OCI-LY7 (cell line): ENCODE measurements around the gene BTG4. TPM values are rescaled to one million over a fixed set of nuclear protein-coding genes. Genes with fewer than 3 reads are reported as not detected.

Experiments
- BruUV-seq: library from RNA; stranded (reverse); fragments of 400-500 nt; replicated peaks from 2 replicates; lab custom pipeline; 2021; lab: Mats Ljungman, UMichigan
- CTCF ChIA-PET: fragments of 300-600 bp; sonication (Branson Sonifier 250); formaldehyde crosslinking; loops from one replicate; lab custom pipeline; 2022; ENCODE audit warnings: antibody characterized with exemption; ENCODE audit not compliant: unreplicated experiment; lab: Charles Lee
- POLR2A ChIA-PET: fragments of 300-600 bp; sonication (Branson Sonifier 250); formaldehyde crosslinking; loops from one replicate; lab custom pipeline; 2022; ENCODE audit warnings: antibody characterized with exemption; lab: Charles Lee
- DNase-seq: peaks from one replicate; pipeline ENCODE4 v3.0.0-alpha.2; 2015; ENCODE audit warnings: low spot score
- H2AFZ ChIP-seq: fragments of 200-600 bp; sonication (generic), shearing (Covaris generic); 2 replicates; pipeline ENCODE4 v1.6.1; 2014; ENCODE audit warnings: mild to moderate bottlenecking, antibody characterized with exemption, low read length, moderate library complexity
- H3K27ac ChIP-seq: fragments of 200-600 bp; sonication (generic); 2 replicates; pipeline ENCODE4 v1.5.1; 2014; ENCODE audit warnings: mixed run types, low read depth, mild to moderate bottlenecking, moderate library complexity, low read length, inconsistent platforms; ENCODE audit not compliant: poor library complexity, severe bottlenecking
- H3K36me3 ChIP-seq: fragments of 200-600 bp; sonication (generic); 2 replicates; pipeline ENCODE4 v1.6.1; 2014; ENCODE audit warnings: mild to moderate bottlenecking, antibody characterized with exemption, low read length, moderate library complexity, mixed read lengths; ENCODE audit not compliant: insufficient read depth
- H3K4me1 ChIP-seq: fragments of 200-600 bp; sonication (generic); 2 replicates; pipeline ENCODE4 v1.5.1; 2014; ENCODE audit warnings: mild to moderate bottlenecking, low read length; ENCODE audit not compliant: insufficient read depth, poor library complexity, severe bottlenecking
- H3K4me2 ChIP-seq: fragments of 200-600 bp; sonication (generic); 2 replicates; pipeline ENCODE4 v1.6.1; 2014; ENCODE audit warnings: mild to moderate bottlenecking, low read length
- H3K4me3 ChIP-seq: fragments of 200-600 bp; sonication (generic); 2 replicates; pipeline ENCODE4 v1.5.1; 2014; ENCODE audit warnings: mild to moderate bottlenecking, low read depth, low read length; ENCODE audit not compliant: poor library complexity, severe bottlenecking
- H3K79me2 ChIP-seq: fragments of 200-600 bp; sonication (generic); 2 replicates; pipeline ENCODE4 v1.6.1; 2016; ENCODE audit warnings: low read depth, mild to moderate bottlenecking, low read length, moderate library complexity, mixed read lengths; ENCODE audit not compliant: insufficient read depth
- H3K9me2 ChIP-seq: fragments of 200-600 bp; sonication (generic); 2 replicates; pipeline ENCODE4 v1.6.1; 2016; ENCODE audit warnings: mild to moderate bottlenecking, low read length, mixed read lengths; ENCODE audit not compliant: insufficient read depth
- H3K9me3 ChIP-seq: fragments of 200-600 bp; sonication (generic); 2 replicates; pipeline ENCODE4 v1.6.1; 2014; ENCODE audit warnings: mild to moderate bottlenecking, mixed run types, low read length, mixed read lengths
- H4K20me1 ChIP-seq: fragments of 200-600 bp; sonication (generic); 2 replicates; pipeline ENCODE4 v1.6.1; 2014; ENCODE audit warnings: mild to moderate bottlenecking, antibody characterized with exemption, low read length, moderate library complexity, mixed read lengths; ENCODE audit not compliant: insufficient read depth
- CTCF ChIP-seq: fragments of 200-600 bp; sonication (generic); conservative IDR thresholded peaks from 2 replicates; pipeline ENCODE4 v1.5.1; 2014; ENCODE audit warnings: mild to moderate bottlenecking, antibody characterized with exemption, low read length, moderate library complexity, mixed read lengths
- EZH2phosphoT487 ChIP-seq: fragments of 200-600 bp; sonication (generic); IDR thresholded peaks from 2 replicates; pipeline ENCODE4 v1.6.1; 2018; ENCODE audit warnings: low read depth, borderline replicate concordance, mild to moderate bottlenecking, mixed run types, antibody characterized with exemption, low read length, moderate library complexity, mixed read lengths
- intact Hi-C: fragments of 100-400 bp; cut with micrococcal nuclease; formaldehyde crosslinking; loops from one replicate; pipeline ENCODE4 v1.10.0; 2022; ENCODE audit not compliant: unreplicated experiment
- total RNA-seq, 2 experiments: library from RNA; depleted of rRNA in 1 of 2; stranded (reverse); fragments of >200 nt in 1 of 2; shearing (Covaris generic) in 1 of 2; gene quantifications; 2 replicates each; pipeline ENCODE4 v1.2.3, GENCODE V29; 2014 to 2022

BTG4 gene
- total RNA-seq, 2 experiments from 2014 or later = not detected

DNA sequence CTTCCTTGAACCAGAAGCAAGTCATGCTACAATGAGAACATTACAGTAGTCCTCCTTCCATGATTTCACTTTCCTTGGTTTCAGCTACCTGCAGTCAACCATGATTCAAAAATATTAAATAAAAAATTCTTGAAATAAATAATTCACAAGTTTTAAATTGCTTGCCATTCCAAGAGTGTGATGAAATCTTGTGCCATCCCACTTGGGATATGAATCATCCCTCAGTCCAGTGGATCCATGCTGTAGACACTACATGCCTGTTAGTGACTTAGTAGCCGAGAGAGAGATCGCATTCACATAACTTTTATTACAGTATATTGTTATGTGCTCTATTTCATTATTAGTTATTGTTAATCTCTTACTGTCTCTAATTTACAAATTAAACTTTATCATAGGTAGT, 8.4 kb upstream of the BTG4 start:
- H3K9me2 ChIP-seq = no peaks in the 10 kb centered on the region
- POLR2A ChIA-PET = no interaction called here

GRCh38 chr11:111518668-111519067, 6.5 kb upstream of the BTG4 start:
- POLR2A ChIA-PET = interaction anchor here (0.6 kb wide), 1 partner anchor 1610 kb away, joined by 3 read pairs; no protein-coding TSS in a partner anchor
- Histone ChIP-seq H2AFZ (no peak overlapping the region), H3K79me2 (no peaks in the 10 kb centered on the region), H3K36me3 (no peaks in the 10 kb centered on the region), H3K4me3 (no peak overlapping the region), H3K4me1 (no peaks in the 10 kb centered on the region), H3K9me3 (no peaks in the 10 kb centered on the region), H3K4me2 (no peak overlapping the region), H3K9me2 (no peaks in the 10 kb centered on the region), H3K27ac (no peak overlapping the region), H4K20me1 (no peaks in the 10 kb centered on the region; the same call in 1 of the 2 replicates)
- intact Hi-C loops = no loop called here
- no peak for TF ChIP-seq EZH2phosphoT487
- no peak for TF ChIP-seq CTCF
- no peak for DNase-seq
- CTCF ChIA-PET = no interaction called here
- BruUV-seq = no TSS peak

More for the DNA sequence above, 8.4 kb upstream of the BTG4 start:
- no peaks in the 10 kb centered on the region for H3K9me3 ChIP-seq
- H3K4me2 ChIP-seq = no peak overlapping the region
- CTCF ChIA-PET = no interaction called here
- DNase-seq = no peak
- H4K20me1 ChIP-seq = no peaks in the 10 kb centered on the region; the same call in 1 of the 2 replicates
- H3K4me3 ChIP-seq = no peak overlapping the region
- H3K36me3 ChIP-seq = no peaks in the 10 kb centered on the region
- H2AFZ ChIP-seq = no peak overlapping the region
- no peak for TF ChIP-seq CTCF
- no peak for TF ChIP-seq EZH2phosphoT487
- H3K27ac ChIP-seq = no peak overlapping the region
- no peaks in the 10 kb centered on the region for H3K79me2 ChIP-seq
- intact Hi-C loops = no loop called here
- no peaks in the 10 kb centered on the region for H3K4me1 ChIP-seq
- BruUV-seq = no TSS peak

GRCh38 chr11:111515591-111515990, 3.4 kb upstream of the BTG4 start:
- intact Hi-C loops = no loop called here
- no TSS peak for BruUV-seq

More at GRCh38 chr11:111515591-111515990, 3.4 kb upstream of the BTG4 start:
- H3K4me3 ChIP-seq = no peak overlapping the region
- ChIA-PET CTCF (interaction anchor here (1.0 kb wide), 1 partner anchor 9 kb away, joined by 3 read pairs; no protein-coding TSS in a partner anchor), POLR2A (no interaction called here)
- H3K27ac ChIP-seq = no peak overlapping the region
- H3K4me1 ChIP-seq = no peaks in the 10 kb centered on the region
- no peaks in the 10 kb centered on the region for H3K79me2 ChIP-seq
- TF ChIP-seq EZH2phosphoT487 = no peak
- TF ChIP-seq CTCF = no peak
- H2AFZ ChIP-seq = no peak overlapping the region
- no peaks in the 10 kb centered on the region; the same call in 1 of the 2 replicates for H4K20me1 ChIP-seq
- H3K36me3 ChIP-seq = no peaks in the 10 kb centered on the region
- no peak for DNase-seq
- H3K9me2 ChIP-seq = no peaks in the 10 kb centered on the region
- no peak overlapping the region for H3K4me2 ChIP-seq
- H3K9me3 ChIP-seq = no peaks in the 10 kb centered on the region
